ENCODE data around the gene PRAC1.

- TF ChIP-seq POLR2A (IDR thresholded peaks at IDR 0.05) (no peak), POLR2AphosphoS5 (IDR thresholded peaks at IDR 0.05) (no peak)
These were observed 17.7 kb downstream of the PRAC1 start for GRCh38 chr17:48704361-48705248.
